Activated naive CD4-positive, alpha-beta T cell treated with anti-CD3 and anti-CD28 coated beads, Interleukin-2, amount 10 ng/mL, durations not matched to agents 7 days and 5 days (primary cell): ENCODE measurements around the gene ITPR2.
"Not testable (repeated sequence)": the region's sequence is repeated elsewhere in the genome, so short reads cannot be mapped to it uniquely, and the experiment has no call there.

Source experiments
- CTCF ChIA-PET: fragments of 350-600 bp; sonication (Branson Sonifier 250); formaldehyde crosslinking; loops from one replicate; lab custom pipeline; 2021; ENCODE audit warnings: antibody characterized with exemption; lab: Charles Lee
- DNase-seq: peaks from one replicate; pipeline ENCODE4 v3.0.0-alpha.2; 2020
- H3K27ac Mint-ChIP-seq: one replicate; pipeline ENCODE4 v1.8.0; 2021; ENCODE audit warnings: mild to moderate bottlenecking, moderate library complexity, mixed read lengths
- H3K27me3 Mint-ChIP-seq: one replicate; pipeline ENCODE4 v1.8.0; 2021; ENCODE audit warnings: mild to moderate bottlenecking, mixed read lengths
- H3K36me3 Mint-ChIP-seq: one replicate; pipeline ENCODE4 v1.8.0; 2021; ENCODE audit warnings: mixed read lengths
- H3K4me1 Mint-ChIP-seq: one replicate; pipeline ENCODE4 v1.8.0; 2021; ENCODE audit warnings: mixed read lengths
- H3K4me3 Mint-ChIP-seq: one replicate; pipeline ENCODE4 v1.8.0; 2021; ENCODE audit warnings: mild to moderate bottlenecking, moderate library complexity, mixed read lengths
- H3K9me3 Mint-ChIP-seq: one replicate; pipeline ENCODE4 v1.8.0; 2021; ENCODE audit warnings: mixed read lengths

The ITPR2 gene

GRCh38 chr12:26801486-26801885 lies 31.5 kb downstream of the ITPR2 start:
- no peaks in the 10 kb centered on the region for H3K27me3 Mint-ChIP-seq
- no peak overlapping the region for H3K27ac Mint-ChIP-seq
- no peaks in the 10 kb centered on the region for H3K9me3 Mint-ChIP-seq
- no peaks in the 10 kb centered on the region for H3K36me3 Mint-ChIP-seq
- CTCF ChIA-PET, result interaction anchor here (0.7 kb wide), 1 partner anchor 9 kb away, joined by 3 read pairs; no protein-coding TSS in a partner anchor
- no peaks in the 10 kb centered on the region for H3K4me1 Mint-ChIP-seq
- DNase-seq, result no peak
- no peak overlapping the region for H3K4me3 Mint-ChIP-seq

- H3K27ac Mint-ChIP-seq, result no peak overlapping the region
- H3K4me3 Mint-ChIP-seq, result no peak overlapping the region
Observed at GRCh38 chr12:26800858-26801257, 32.1 kb downstream of the ITPR2 start.

DNA sequence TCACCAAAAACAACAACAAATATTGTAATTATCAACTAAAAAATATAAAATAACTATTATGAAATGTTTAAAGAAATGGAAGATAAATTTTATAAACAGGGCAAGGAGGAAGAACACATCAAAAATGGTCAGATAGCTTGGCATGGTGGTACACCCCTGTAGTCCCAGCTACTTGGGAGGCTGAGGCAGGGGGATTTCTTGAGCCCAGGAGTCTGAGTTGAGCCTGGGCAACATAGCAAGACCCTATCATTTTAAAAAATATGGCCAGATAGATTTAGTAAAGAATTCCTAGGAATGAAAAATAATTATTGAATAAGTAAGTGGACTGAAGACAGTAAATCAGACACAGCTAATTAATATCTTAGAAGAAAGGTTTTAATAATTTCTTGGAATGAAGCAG lies 32.6 kb downstream of the ITPR2 start:
- Mint-ChIP-seq H3K36me3 (no peaks in the 10 kb centered on the region), H3K27ac (no peak overlapping the region), H3K4me1 (no peaks in the 10 kb centered on the region), H3K27me3 (no peaks in the 10 kb centered on the region), H3K9me3 (no peaks in the 10 kb centered on the region), H3K4me3 (no peak overlapping the region)
- no peak for DNase-seq
- CTCF ChIA-PET, result interaction anchor here (1.3 kb wide), 1 partner anchor 20 kb away, joined by 5 read pairs; no protein-coding TSS in a partner anchor

More at GRCh38 chr12:26800858-26801257, 32.1 kb downstream of the ITPR2 start:
- Mint-ChIP-seq H3K9me3 (no peaks in the 10 kb centered on the region), H3K4me1 (no peaks in the 10 kb centered on the region), H3K27me3 (no peaks in the 10 kb centered on the region), H3K36me3 (no peaks in the 10 kb centered on the region)
- DNase-seq, result no peak
- CTCF ChIA-PET, result interaction anchor here (1.3 kb wide), 1 partner anchor 19 kb away, joined by 5 read pairs; no protein-coding TSS in a partner anchor

DNA sequence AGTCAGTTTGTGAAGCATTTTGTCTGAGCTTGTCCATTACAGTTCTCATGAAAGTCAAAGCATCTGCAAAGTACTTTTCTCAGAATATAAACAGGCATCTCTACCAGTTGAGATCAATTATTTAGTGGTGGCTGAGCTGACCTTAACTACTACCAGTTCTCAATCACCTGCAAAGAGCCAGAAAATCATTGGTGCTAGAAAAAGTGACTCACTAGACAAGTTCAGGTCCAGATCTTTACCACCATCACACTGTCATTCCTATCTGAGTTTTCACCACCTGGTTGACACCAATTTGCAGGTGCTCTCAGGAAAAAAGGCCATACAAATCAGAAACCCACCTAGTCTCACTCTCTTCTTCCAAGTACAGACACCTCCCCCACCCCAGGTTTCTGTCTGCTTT lies 33.3 kb downstream of the ITPR2 start:
- CTCF ChIA-PET, result interaction anchor here (1.3 kb wide), 1 partner anchor 20 kb away, joined by 5 read pairs; no protein-coding TSS in a partner anchor
- no peaks in the 10 kb centered on the region for H3K4me1 Mint-ChIP-seq
- no peaks in the 10 kb centered on the region for H3K27me3 Mint-ChIP-seq
- no peak overlapping the region for H3K4me3 Mint-ChIP-seq
- H3K27ac Mint-ChIP-seq, result no peak overlapping the region
- no peaks in the 10 kb centered on the region for H3K36me3 Mint-ChIP-seq
- DNase-seq, result no peak
- H3K9me3 Mint-ChIP-seq, result no peaks in the 10 kb centered on the region

- CTCF ChIA-PET, result interaction anchor here (0.9 kb wide), 1 partner anchor 34 kb away, joined by 3 read pairs; no protein-coding TSS in a partner anchor
- Mint-ChIP-seq H3K4me1 (no peaks in the 10 kb centered on the region), H3K4me3 (no peak overlapping the region), H3K27ac (no peak overlapping the region), H3K36me3 (no peaks in the 10 kb centered on the region), H3K27me3 (no peaks in the 10 kb centered on the region), H3K9me3 (no peaks in the 10 kb centered on the region)
- DNase-seq, result no peak
Observed at GRCh38 chr12:26798640-26799039, 34.4 kb downstream of the ITPR2 start.

DNA sequence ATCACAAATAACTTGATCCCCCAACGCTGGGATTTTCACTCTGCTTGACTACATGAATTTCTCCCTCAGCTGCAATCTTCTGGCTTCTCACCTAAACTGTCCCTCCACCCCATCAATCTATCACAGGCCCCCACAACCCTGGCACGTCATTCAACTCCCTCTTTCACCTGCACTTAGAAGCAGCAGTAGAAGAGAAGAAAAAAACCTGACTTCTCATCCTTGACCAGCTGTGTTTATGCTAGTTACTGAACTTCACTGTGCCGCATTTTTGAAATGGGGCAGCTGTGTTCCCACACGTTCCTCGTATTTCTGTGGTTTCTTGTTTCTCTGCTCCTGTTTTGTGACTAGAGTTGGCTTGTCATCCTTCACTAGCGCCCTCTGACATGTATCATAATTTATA lies 35.0 kb downstream of the ITPR2 start:
- H3K36me3 Mint-ChIP-seq, result no peaks in the 10 kb centered on the region
- H3K27me3 Mint-ChIP-seq, result no peaks in the 10 kb centered on the region
- H3K4me3 Mint-ChIP-seq, result no peak overlapping the region
- no peaks in the 10 kb centered on the region for H3K4me1 Mint-ChIP-seq
- H3K9me3 Mint-ChIP-seq, result no peaks in the 10 kb centered on the region
- no peak for DNase-seq
- H3K27ac Mint-ChIP-seq, result no peak overlapping the region
- CTCF ChIA-PET, result interaction anchor here (0.9 kb wide), 1 partner anchor 34 kb away, joined by 3 read pairs; no protein-coding TSS in a partner anchor

DNA sequence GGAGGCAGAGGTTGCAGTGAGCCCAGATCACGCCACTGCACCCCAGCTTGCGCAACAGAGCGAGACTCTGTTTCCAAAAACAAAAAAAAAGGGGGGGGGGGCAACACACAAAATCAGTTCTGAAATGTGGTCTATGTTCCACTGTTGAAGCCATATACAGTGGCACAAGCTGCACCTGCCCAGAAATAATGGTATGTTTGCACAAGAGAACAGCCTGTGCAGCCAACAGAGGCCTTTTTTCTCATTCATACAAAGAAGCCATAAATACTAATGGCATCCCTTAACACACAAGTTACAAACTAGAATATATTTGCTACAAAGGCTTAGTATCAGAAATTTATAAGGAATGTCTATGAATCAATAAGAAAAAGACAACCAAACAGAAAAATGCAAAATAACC lies 37.1 kb downstream of the ITPR2 start:
- H3K4me3 Mint-ChIP-seq, result no peak overlapping the region
- peaks cover 7% of the 10 kb centered on the region for H3K4me1 Mint-ChIP-seq
- CTCF ChIA-PET, result no interaction called here
- H3K36me3 Mint-ChIP-seq, result no peaks in the 10 kb centered on the region
- no peak overlapping the region for H3K27ac Mint-ChIP-seq
- DNase-seq, result no peak
- no peaks in the 10 kb centered on the region for H3K27me3 Mint-ChIP-seq
- H3K9me3 Mint-ChIP-seq, result no peaks in the 10 kb centered on the region

DNA sequence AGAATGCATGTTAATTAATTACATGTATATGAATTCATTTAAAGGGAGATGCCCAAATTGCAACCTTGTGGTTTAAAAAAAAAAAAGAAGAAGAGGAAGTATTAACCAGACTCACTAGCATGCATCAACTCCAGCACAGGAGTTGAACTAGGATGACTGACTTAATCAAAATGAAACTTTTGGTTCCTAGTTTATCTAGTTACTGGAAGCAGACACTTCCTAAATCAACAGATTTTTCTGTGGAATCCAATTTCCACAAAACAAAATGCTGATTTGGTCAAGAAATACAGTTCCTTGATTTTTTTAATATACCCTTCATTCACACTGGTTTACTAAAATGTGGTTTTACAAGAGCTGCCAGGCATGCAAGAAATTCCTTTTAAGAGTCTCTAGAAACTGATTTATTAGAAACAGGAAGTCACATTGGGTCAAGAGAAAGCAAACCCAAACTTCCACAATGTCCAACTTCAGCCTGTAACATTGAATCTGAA lies 41.6 kb downstream of the ITPR2 start:
- Mint-ChIP-seq H3K36me3 (peaks cover 25% of the 10 kb centered on the region), H3K27me3 (no peaks in the 10 kb centered on the region), H3K4me1 (peaks cover 13% of the 10 kb centered on the region), H3K9me3 (no peaks in the 10 kb centered on the region), H3K4me3 (no peak overlapping the region), H3K27ac (no peak overlapping the region)
- DNase-seq, result no peak
- CTCF ChIA-PET, result no interaction called here

GRCh38 chr12:26790645-26790994 lies 42.4 kb downstream of the ITPR2 start:
- no peak for DNase-seq
- Mint-ChIP-seq H3K36me3 (peaks cover 25% of the 10 kb centered on the region), H3K4me1 (peaks cover 13% of the 10 kb centered on the region), H3K27me3 (no peaks in the 10 kb centered on the region), H3K9me3 (no peaks in the 10 kb centered on the region), H3K27ac (no peak overlapping the region), H3K4me3 (no peak overlapping the region)
- CTCF ChIA-PET, result no interaction called here

DNA sequence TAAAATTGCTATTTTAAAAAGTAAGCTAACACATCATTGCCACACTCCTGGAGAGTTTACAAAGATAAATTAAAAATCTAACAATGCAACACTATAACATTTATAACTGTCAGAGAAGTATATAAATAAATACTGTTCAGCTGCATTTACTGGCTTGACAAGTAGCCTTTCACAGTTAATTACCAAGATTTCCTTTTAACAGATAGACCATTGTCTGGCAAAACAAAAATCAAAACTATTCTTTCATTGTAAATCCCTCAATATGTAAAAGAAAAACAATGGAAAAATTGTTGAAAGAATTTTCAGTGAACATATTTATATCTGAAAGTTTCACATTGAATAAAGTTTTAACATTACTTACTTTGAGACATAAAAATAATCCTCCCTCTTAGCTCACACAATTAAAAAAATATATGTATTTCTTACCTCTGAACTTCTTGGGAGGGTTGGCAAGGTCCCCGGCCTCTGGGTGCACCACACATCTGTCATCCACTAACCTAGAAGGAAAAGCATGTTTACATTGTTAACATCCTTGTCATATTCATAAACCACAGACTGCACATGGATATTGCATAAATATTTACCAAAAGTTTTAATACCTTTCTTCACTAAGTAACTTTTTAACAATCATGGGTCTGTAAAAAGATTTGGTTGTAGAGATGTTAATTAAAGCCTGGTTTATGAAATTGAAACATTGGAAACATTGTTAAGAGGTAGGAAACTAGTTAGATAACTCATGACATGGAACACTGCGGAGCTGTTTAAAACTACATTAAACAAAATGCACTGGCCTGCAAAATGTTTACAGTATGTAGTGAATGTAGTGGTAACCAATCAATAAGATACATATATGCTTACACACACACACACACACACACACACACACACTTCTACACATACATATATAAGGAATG lies 43.0 kb downstream of the ITPR2 start:
- no peak for DNase-seq
- Mint-ChIP-seq H3K9me3 (no peaks in the 10 kb centered on the region), H3K36me3 (peaks cover 25% of the 10 kb centered on the region), H3K4me3 (no peak overlapping the region), H3K27me3 (no peaks in the 10 kb centered on the region), H3K4me1 (peaks cover 13% of the 10 kb centered on the region), H3K27ac (no peak overlapping the region)
- CTCF ChIA-PET, result interaction anchor here (0.6 kb wide), 1 partner anchor 1749 kb away, joined by 3 read pairs; no protein-coding TSS in a partner anchor

GRCh38 chr12:26786865-26787514 lies 46.0 kb downstream of the ITPR2 start:
- CTCF ChIA-PET, result no interaction called here
- Mint-ChIP-seq H3K4me3 (no peak overlapping the region), H3K36me3 (peaks cover 30% of the 10 kb centered on the region), H3K27me3 (no peaks in the 10 kb centered on the region), H3K4me1 (peaks cover 13% of the 10 kb centered on the region), H3K27ac (no peak overlapping the region), H3K9me3 (no peaks in the 10 kb centered on the region)
- no peak for DNase-seq

DNA sequence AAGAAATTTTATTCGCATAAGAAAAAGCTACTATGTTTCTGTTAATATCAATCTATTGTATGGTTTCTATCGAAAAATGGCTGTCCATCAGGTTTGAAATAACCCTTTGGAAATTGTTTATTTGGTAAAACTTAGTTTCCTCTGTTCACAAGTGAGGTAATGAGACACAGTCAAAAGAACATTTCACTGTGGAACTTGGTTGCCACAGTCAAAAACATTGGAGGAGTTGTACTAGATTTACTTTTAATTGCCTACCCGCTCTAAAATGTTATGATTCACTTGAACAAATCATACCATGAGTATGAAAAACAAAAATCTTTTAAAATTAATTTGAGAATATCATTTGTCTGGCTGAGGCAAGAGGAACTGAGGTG lies 46.5 kb downstream of the ITPR2 start:
- peaks cover 30% of the 10 kb centered on the region for H3K36me3 Mint-ChIP-seq
- H3K27ac Mint-ChIP-seq, result no peak overlapping the region
- CTCF ChIA-PET, result no interaction called here
- no peaks in the 10 kb centered on the region for H3K27me3 Mint-ChIP-seq
- no peak overlapping the region for H3K4me3 Mint-ChIP-seq
- no peak for DNase-seq
- H3K9me3 Mint-ChIP-seq, result no peaks in the 10 kb centered on the region
- peaks cover 11% of the 10 kb centered on the region for H3K4me1 Mint-ChIP-seq

DNA sequence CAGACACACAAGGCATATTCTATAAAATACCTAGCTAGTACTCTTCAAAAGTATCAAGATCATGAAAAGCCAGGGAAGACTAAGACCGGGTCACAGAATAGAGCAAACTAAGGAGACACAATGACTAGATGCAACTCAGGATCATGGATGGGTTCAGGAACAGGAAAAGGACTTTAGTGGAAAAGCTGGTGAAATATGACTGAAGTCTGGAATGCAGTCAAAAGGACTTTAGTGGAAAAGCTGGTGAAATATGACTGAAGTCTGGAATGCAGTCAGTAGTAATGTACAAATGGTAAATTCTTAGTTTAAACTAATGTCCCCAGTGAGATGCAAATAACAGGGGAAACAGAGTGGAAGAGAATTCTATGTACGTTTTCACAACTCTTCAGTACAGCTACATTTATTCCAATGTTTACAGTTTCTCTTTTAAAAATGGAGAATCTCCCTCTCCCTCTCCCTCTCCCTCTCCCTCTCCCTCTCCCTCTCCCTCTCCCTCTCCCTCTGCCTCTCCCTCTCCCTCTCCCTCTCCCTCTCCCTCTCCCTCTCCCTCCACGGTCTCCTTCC lies 49.1 kb downstream of the ITPR2 start:
- DNase-seq, H3K4me3 Mint-ChIP-seq, H3K27ac Mint-ChIP-seq, H3K27me3 Mint-ChIP-seq, H3K4me1 Mint-ChIP-seq, H3K9me3 Mint-ChIP-seq, CTCF ChIA-PET: not testable (repeated sequence)
- H3K36me3 Mint-ChIP-seq, result peaks cover 44% of the 10 kb centered on the region

- Mint-ChIP-seq H3K4me3 (no peak overlapping the region), H3K36me3 (peaks cover 42% of the 10 kb centered on the region), H3K4me1 (no peaks in the 10 kb centered on the region), H3K27ac (no peak overlapping the region), H3K27me3 (no peaks in the 10 kb centered on the region), H3K9me3 (peaks cover 11% of the 10 kb centered on the region)
- CTCF ChIA-PET, result no interaction called here
- no peak for DNase-seq
Observed at GRCh38 chr12:26783131-26783526, 49.9 kb downstream of the ITPR2 start.
